GM21723 (cell line): ENCODE results near the gene ARHGAP28.

Source experiments
- ATAC-seq: cut with Tn5 transposase; IDR thresholded peaks from one replicate; pipeline ENCODE4 v1.9.1; 2021; ENCODE audit warnings: mild to moderate bottlenecking, moderate library complexity; ENCODE audit not compliant: unreplicated experiment

The ARHGAP28 gene

GRCh38 chr18:6866552-6867085 lies 137.1 kb downstream of the ARHGAP28 start:
- ATAC-seq: no peak

GRCh38 chr18:6868033-6868432 lies 138.5 kb downstream of the ARHGAP28 start:
- no peak for ATAC-seq

- no peak for ATAC-seq
These were observed 142.1 kb downstream of the ARHGAP28 start for GRCh38 chr18:6871566-6871965.

- ATAC-seq: no peak
These were observed 143.7 kb downstream of the ARHGAP28 start for GRCh38 chr18:6873040-6873751.

GRCh38 chr18:6874315-6874714 lies 144.8 kb downstream of the ARHGAP28 start:
- no peak for ATAC-seq

GRCh38 chr18:6875749-6876148 lies 146.2 kb downstream of the ARHGAP28 start:
- no peak for ATAC-seq

- ATAC-seq: no peak
These were observed 147.1 kb downstream of the ARHGAP28 start for GRCh38 chr18:6876641-6877041.

- ATAC-seq: no peak
These were observed 147.8 kb downstream of the ARHGAP28 start for GRCh38 chr18:6877288-6877687.

GRCh38 chr18:6878556-6879297 lies 149.2 kb downstream of the ARHGAP28 start:
- no peak for ATAC-seq

GRCh38 chr18:6879508-6880195 lies 150.1 kb downstream of the ARHGAP28 start:
- ATAC-seq: no peak

- no peak for ATAC-seq
These were observed 151.7 kb downstream of the ARHGAP28 start for GRCh38 chr18:6881034-6881820.

GRCh38 chr18:6882401-6882800 lies 152.9 kb downstream of the ARHGAP28 start:
- ATAC-seq: no peak

- no peak for ATAC-seq
These were observed 155.5 kb downstream of the ARHGAP28 start for GRCh38 chr18:6885006-6885481.

- no peak for ATAC-seq
These were observed 156.7 kb downstream of the ARHGAP28 start for GRCh38 chr18:6885992-6886796.

GRCh38 chr18:6886797-6887330 lies 157.3 kb downstream of the ARHGAP28 start:
- no peak for ATAC-seq

GRCh38 chr18:6891788-6892187 lies 162.3 kb downstream of the ARHGAP28 start:
- ATAC-seq: no peak

- ATAC-seq: no peak
These were observed 171.9 kb downstream of the ARHGAP28 start for GRCh38 chr18:6901286-6901926.

- no peak for ATAC-seq
These were observed 187.6 kb downstream of the ARHGAP28 start for GRCh38 chr18:6917072-6917471.
